ENCODE measurements around the gene ZDHHC6. TPM values are rescaled to one million over a fixed set of nuclear protein-coding genes. Genes with fewer than 3 reads are reported as not detected.
A peak's percentile ranks its signal among the peaks of the same experiment; 100 is the strongest.

ZDHHC6 gene
- total RNA-seq, 4 donors from 2014 or later, result 26.5 to 39.2 (median 34.1) TPM

DNA sequence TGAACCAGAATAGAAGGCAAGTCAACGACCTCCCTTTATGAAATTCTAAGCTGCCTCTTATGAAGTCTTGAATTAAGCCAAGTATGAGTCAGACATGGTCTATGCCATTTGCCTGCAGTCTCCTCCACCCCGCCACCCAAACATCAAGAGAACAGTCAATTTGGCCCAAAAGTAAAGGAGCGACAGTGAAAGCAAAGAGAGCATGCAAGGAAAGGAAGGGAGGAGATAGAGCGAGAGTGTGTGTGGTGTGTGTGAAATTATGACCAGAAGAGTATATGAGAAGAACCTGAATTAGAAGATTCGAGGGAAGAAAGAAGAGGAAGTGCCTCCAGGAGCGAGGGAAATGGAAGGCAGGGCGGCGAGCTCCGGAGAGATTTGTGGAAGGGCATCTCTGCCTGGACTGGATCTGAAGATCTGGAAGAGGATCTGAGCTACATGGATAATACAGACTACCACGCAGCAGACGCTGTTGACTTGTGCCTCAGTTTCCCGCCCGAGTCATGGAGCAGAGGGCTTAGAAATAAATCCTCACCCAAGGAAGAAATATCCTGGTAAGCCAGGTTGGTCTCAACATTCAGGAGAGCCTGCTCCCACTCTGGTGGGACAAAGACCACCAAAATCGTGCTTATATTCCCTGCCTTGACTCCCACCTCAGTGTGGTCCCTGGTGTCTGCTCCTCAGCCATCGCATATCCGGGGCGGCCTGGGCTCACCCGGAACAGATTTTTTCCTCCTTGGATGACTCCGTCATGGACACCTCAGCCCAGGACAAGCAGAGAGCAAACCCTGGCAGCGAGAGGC lies 459 bp downstream of the ZDHHC6 start:
- peaks cover 12 to 17% of the 10 kb centered on the region in 2 donors for H3K4me1 ChIP-seq
- H3K36me3 ChIP-seq, result peaks cover 3 to 17% of the 10 kb centered on the region in 2 donors
- peak overlapping the region; percentile 78 to 96 (median 86) for H3K4me3 ChIP-seq (replicated peaks in 1 of 3)
- H3K27ac ChIP-seq, result peak overlapping the region; percentile 73 to 86 (median 85)
- intact Hi-C loops (cut with DNase I), result no loop called here
- WGBS, 2 donors, result 6% methylated on average over 20 of the region's 20 CpGs
- peak in 1 of 2 donors; percentile 1 for DNase-seq
- H3K27me3 ChIP-seq, result no peaks in the 10 kb centered on the region
- no peaks in the 10 kb centered on the region for H3K9me3 ChIP-seq
- TF ChIP-seq CTCF (IDR thresholded peaks at IDR 0.05) (no peak), POLR2A (IDR thresholded peaks at IDR 0.05) (no peak)

DNA sequence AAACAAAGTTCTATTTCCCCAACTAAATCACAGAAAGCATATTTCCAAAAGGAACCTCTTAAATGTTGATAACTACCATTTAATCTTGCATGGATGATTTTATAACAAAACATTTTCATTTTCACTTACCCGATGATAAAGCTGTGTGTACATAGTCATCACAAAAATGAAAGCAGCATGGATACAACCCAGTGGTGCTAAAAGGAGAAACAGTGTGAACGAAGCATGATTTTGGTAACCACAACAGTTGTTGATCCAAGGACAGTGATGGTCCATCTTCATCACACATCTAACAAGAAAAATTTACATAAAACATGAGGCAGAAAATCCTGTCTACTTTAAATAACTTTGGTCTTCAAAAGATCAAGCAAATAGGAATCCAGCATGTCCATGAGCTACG lies 4.7 kb downstream of the ZDHHC6 start:
- Histone ChIP-seq H3K4me1 (peaks cover 7 to 8% of the 10 kb centered on the region in 2 donors), H3K27ac (no peak overlapping the region), H3K36me3 (peaks cover 16 to 32% of the 10 kb centered on the region in 2 donors), H3K4me3 (replicated peaks in 1 of 3) (no peak overlapping the region), H3K27me3 (no peaks in the 10 kb centered on the region), H3K9me3 (no peaks in the 10 kb centered on the region)
- DNase-seq, result no peak
- TF ChIP-seq CTCF (IDR thresholded peaks at IDR 0.05), result no peak
- no peak for TF ChIP-seq POLR2A (IDR thresholded peaks at IDR 0.05)
- intact Hi-C loops (cut with DNase I), result no loop called here
- WGBS, 2 donors, result 54 to 59% methylated on average over 3 of the region's 3 CpGs

DNA sequence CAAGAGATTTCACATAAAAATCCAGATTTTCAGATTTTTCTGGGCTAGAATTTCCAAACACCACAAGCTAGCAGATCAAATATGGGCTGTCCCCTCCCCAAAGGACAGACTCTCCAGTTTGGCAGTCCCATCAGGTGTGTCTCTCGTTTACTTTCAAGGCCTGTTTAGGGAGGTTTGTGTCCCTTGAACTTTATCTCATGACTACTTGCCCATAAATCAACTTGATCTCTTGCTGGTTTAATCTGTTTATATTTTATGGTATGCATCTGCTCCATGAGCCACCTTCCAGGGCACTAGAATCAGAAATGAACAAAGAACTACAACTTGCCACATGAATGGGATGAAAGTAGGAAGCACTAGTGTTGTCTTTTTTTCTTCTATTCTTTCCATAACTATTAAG lies 5.2 kb downstream of the ZDHHC6 start:
- H3K36me3 ChIP-seq, result peaks cover 16 to 34% of the 10 kb centered on the region in 2 donors
- WGBS, 2 donors, result 91 to 92% methylated on average over 1 of the region's 1 CpG
- no peaks in the 10 kb centered on the region for H3K27me3 ChIP-seq
- TF ChIP-seq POLR2A (IDR thresholded peaks at IDR 0.05) (no peak), CTCF (IDR thresholded peaks at IDR 0.05) (no peak)
- intact Hi-C loops (cut with DNase I), result no loop called here
- H3K4me1 ChIP-seq, result peaks cover 7 to 8% of the 10 kb centered on the region in 2 donors
- H3K4me3 ChIP-seq (replicated peaks in 1 of 3), result no peak overlapping the region
- H3K27ac ChIP-seq, result no peak overlapping the region
- H3K9me3 ChIP-seq, result no peaks in the 10 kb centered on the region
- no peak for DNase-seq

- intact Hi-C loops (cut with DNase I), result no loop called here
- TF ChIP-seq CTCF (IDR thresholded peaks at IDR 0.05) (no peak), POLR2A (IDR thresholded peaks at IDR 0.05) (no peak)
- peaks cover 16 to 42% of the 10 kb centered on the region in 2 donors for H3K36me3 ChIP-seq
- no peak for DNase-seq
- no peaks in the 10 kb centered on the region for H3K9me3 ChIP-seq
- WGBS, 2 donors, result 96 to 98% methylated on average over 4 of the region's 4 CpGs
- no peak overlapping the region for H3K4me3 ChIP-seq (replicated peaks in 1 of 3)
- H3K27ac ChIP-seq, result no peak overlapping the region
- no peaks in the 10 kb centered on the region for H3K4me1 ChIP-seq
- no peaks in the 10 kb centered on the region for H3K27me3 ChIP-seq
Observed at GRCh38 chr10:112438356-112438755, 8.4 kb downstream of the ZDHHC6 start.

DNA sequence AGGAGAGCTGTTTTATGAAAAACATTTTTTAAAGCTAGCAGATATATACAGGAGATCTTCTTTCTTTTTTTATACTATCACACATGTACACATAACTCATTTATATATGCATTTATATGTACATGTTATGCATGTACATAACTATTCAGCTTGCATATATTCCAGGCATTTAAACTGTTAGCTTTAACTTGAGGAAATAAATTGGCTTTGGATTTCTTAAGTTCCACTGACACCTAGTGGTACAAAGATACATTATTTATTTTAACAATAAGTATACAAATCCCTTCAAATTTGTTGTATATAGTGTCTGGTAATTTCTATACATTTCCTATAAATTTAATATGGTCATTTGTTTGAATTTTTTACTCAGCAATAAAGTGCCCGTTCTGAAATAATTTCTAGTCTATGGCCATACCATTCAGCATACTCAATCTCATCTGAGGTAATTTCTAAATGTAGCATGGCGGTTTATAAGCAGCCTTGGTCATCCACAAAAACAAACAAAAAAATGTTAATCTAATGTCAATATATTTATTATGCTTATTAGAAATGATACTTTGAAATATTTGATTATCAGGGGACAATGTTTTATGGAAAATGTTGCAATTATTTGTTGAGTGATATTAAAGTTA lies 11.6 kb downstream of the ZDHHC6 start:
- H3K4me1 ChIP-seq, result no peaks in the 10 kb centered on the region
- no peak for DNase-seq
- no peak for TF ChIP-seq POLR2A (IDR thresholded peaks at IDR 0.05)
- TF ChIP-seq CTCF (IDR thresholded peaks at IDR 0.05), result peak in 4 of 6 experiments; percentile 25 to 51 (median 44)
- no peaks in the 10 kb centered on the region for H3K9me3 ChIP-seq
- H3K27ac ChIP-seq, result no peak overlapping the region
- no peaks in the 10 kb centered on the region for H3K27me3 ChIP-seq
- peaks cover 17 to 55% of the 10 kb centered on the region in 2 donors for H3K36me3 ChIP-seq
- H3K4me3 ChIP-seq (replicated peaks in 1 of 3), result no peak overlapping the region
- intact Hi-C loops (cut with DNase I), result no loop called here
- 93 to 97% methylated on average over 2 of the region's 2 CpGs for WGBS, 2 donors
